ENCODE data around the gene SLC22A12.
"Not testable (repeated sequence)": the region's sequence is repeated elsewhere in the genome, so short reads cannot be mapped to it uniquely, and the experiment has no call there.

SLC22A12 gene

GRCh38 chr11:64588701-64589100 is 2.3 kb upstream of the SLC22A12 start:
- DNase-seq (ENCODE audit: low spot score), result no peak

GRCh38 chr11:64591257-64592233 is 525 bp downstream of the SLC22A12 start:
- no peak for DNase-seq (ENCODE audit: low spot score)

- DNase-seq (ENCODE audit: low spot score), result no peak
Observed at GRCh38 chr11:64592234-64592615, 1.2 kb downstream of the SLC22A12 start.

GRCh38 chr11:64592656-64593055 is 1.6 kb downstream of the SLC22A12 start:
- no peak for DNase-seq (ENCODE audit: low spot score)

- DNase-seq (ENCODE audit: low spot score), result no peak
Observed at GRCh38 chr11:64593156-64594105, 2.4 kb downstream of the SLC22A12 start.

GRCh38 chr11:64594159-64594939 is 3.3 kb downstream of the SLC22A12 start:
- no peak for DNase-seq (ENCODE audit: low spot score)

- not testable (repeated sequence) for DNase-seq (ENCODE audit: low spot score)
Observed at GRCh38 chr11:64595922-64596321, 4.9 kb downstream of the SLC22A12 start.

- DNase-seq (ENCODE audit: low spot score), result no peak
Observed at GRCh38 chr11:64597671-64598101, 6.7 kb downstream of the SLC22A12 start.

- DNase-seq (ENCODE audit: low spot score), result no peak
Observed at GRCh38 chr11:64598106-64598796, 7.2 kb downstream of the SLC22A12 start.

- no peak for DNase-seq (ENCODE audit: low spot score)
Observed at GRCh38 chr11:64598797-64599697, 8.0 kb downstream of the SLC22A12 start.

GRCh38 chr11:64599698-64600211 is 8.7 kb downstream of the SLC22A12 start:
- DNase-seq (ENCODE audit: low spot score), result no peak

GRCh38 chr11:64600281-64600992 is 9.4 kb downstream of the SLC22A12 start:
- no peak for DNase-seq (ENCODE audit: low spot score)

GRCh38 chr11:64601605-64602465 is 10.8 kb downstream of the SLC22A12 start:
- no peak for DNase-seq (ENCODE audit: low spot score)

GRCh38 chr11:64602466-64603070 is 11.5 kb downstream of the SLC22A12 start:
- no peak for DNase-seq (ENCODE audit: low spot score)

GRCh38 chr11:64603411-64604110 is 12.5 kb downstream of the SLC22A12 start:
- DNase-seq (ENCODE audit: low spot score), result no peak

- DNase-seq (ENCODE audit: low spot score), result no peak
Observed at GRCh38 chr11:64604458-64605243, 13.6 kb downstream of the SLC22A12 start.
